ENCODE results near the gene FBLN1.

DNA sequence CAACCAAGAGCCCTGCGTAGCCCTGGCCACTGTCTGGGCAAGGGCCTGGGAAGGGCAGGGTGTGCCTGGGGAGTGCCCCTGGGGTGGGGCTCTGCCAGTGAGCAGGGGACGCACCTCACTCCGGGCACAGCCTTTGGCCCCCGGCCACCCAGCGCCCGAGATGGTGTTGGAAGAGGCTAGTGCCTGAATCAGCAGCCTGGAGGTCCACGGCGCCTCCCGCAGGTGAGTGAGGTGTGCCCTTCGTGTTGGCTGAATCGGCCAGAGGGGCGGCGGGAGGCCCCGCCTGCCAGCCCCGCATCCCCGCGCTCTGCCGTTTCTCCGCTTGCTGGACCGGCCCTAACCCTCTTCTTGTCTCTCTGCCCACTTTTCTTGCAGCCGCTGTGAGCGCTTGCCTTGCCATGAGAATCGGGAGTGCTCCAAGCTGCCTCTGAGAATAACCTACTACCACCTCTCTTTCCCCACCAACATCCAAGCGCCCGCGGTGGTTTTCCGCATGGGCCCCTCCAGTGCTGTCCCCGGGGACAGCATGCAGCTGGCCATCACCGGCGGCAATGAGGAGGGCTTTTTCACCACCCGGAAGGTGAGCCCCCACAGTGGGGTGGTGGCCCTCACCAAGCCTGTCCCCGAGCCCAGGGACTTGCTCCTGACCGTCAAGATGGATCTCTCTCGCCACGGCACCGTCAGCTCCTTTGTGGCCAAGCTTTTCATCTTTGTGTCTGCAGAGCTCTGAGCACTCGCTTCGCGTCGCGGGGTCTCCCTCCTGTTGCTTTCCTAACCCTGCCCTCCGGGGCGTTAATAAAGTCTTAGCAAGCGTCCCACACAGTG is 60.1 kb downstream of the FBLN1 start:
- TF ChIP-seq EZH2 (IDR thresholded peaks at IDR 0.05; ENCODE audit: borderline replicate concordance, insufficient read depth, low read depth, low read length, poor library complexity, severe bottlenecking) = no peak
- TF ChIP-seq, protein P1, sequence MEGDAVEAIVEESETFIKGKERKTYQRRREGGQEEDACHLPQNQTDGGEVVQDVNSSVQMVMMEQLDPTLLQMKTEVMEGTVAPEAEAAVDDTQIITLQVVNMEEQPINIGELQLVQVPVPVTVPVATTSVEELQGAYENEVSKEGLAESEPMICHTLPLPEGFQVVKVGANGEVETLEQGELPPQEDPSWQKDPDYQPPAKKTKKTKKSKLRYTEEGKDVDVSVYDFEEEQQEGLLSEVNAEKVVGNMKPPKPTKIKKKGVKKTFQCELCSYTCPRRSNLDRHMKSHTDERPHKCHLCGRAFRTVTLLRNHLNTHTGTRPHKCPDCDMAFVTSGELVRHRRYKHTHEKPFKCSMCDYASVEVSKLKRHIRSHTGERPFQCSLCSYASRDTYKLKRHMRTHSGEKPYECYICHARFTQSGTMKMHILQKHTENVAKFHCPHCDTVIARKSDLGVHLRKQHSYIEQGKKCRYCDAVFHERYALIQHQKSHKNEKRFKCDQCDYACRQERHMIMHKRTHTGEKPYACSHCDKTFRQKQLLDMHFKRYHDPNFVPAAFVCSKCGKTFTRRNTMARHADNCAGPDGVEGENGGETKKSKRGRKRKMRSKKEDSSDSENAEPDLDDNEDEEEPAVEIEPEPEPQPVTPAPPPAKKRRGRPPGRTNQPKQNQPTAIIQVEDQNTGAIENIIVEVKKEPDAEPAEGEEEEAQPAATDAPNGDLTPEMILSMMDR (IDR thresholded peaks at IDR 0.05) = no peak

Measured in B cell (primary cell).